Tibial artery (tissue), 4 donors: ENCODE results near the gene ADGRG6.

Experiments used
- DNase-seq, 2 donors: peaks; one replicate each; pipeline ENCODE4 v3.0.0-alpha.2; 2019
- H3K27ac ChIP-seq, 2 donors: fragments of 200-600 bp; sonication (generic) in 1 of 2; 1 replicate in 1 of 2; 2 replicates in 1 of 2; pipeline ENCODE4 v1.5.1; 2018 to 2019; ENCODE audit warnings: mild to moderate bottlenecking in 1 of 2
- H3K27me3 ChIP-seq, 2 donors: fragments of 200-600 bp; sonication (generic) in 1 of 2; one replicate each; pipeline versions ENCODE4 v1.5.1 to v1.6.0; 2016 to 2019
- H3K36me3 ChIP-seq, 3 donors: fragments of 200-600 bp; sonication (generic) in 2 of 3; one replicate each; pipeline ENCODE4 v1.5.1; 2016 to 2019; ENCODE audit warnings: mild to moderate bottlenecking in 2 of 3
- H3K4me1 ChIP-seq, 4 donors: fragments of 200-600 bp; sonication (generic) in 2 of 4; 1 replicate in 3 of 4; 2 replicates in 1 of 4; pipeline ENCODE4 v1.5.1; 2016 to 2019
- H3K4me3 ChIP-seq, 2 donors: fragments of 200-600 bp; sonication (generic) in 1 of 2; 1 replicate in 1 of 2; 2 replicates in 1 of 2; pipeline ENCODE4 v1.5.1; 2018 to 2019; ENCODE audit warnings: mild to moderate bottlenecking in 2 of 2
- H3K9me3 ChIP-seq, 3 donors: fragments of 200-600 bp; sonication (generic) in 1 of 3; one replicate each; pipeline ENCODE4 v1.5.1; 2016 to 2019
- CTCF ChIP-seq, 2 experiments: fragments of 200-600 bp in 1 of 2; fragments of 450-650 bp in 1 of 2; IDR thresholded peaks; one replicate each; pipeline ENCODE4 v1.5.1; 2017 to 2019; ENCODE audit warnings: antibody characterized with exemption in 2 of 2, mild to moderate bottlenecking in 1 of 2, moderate library complexity in 1 of 2
- intact Hi-C: fragments of 100-400 bp; cut with DNase I; formaldehyde crosslinking; loops from one replicate; pipeline ENCODE4 v1.15.0; 2023; ENCODE audit warnings: low total_unique reads

The ADGRG6 gene

GRCh38 chr6:142356884-142357225 lies 55.0 kb downstream of the ADGRG6 start:
- no peak for TF ChIP-seq CTCF (IDR thresholded peaks at IDR 0.05)
- no peaks in the 10 kb centered on the region for H3K36me3 ChIP-seq
- H3K4me1 ChIP-seq: no peaks in the 10 kb centered on the region
- H3K4me3 ChIP-seq: no peak overlapping the region
- H3K9me3 ChIP-seq: no peaks in the 10 kb centered on the region
- intact Hi-C loops: no loop called here
- no peaks in the 10 kb centered on the region for H3K27me3 ChIP-seq
- no peak overlapping the region for H3K27ac ChIP-seq
- DNase-seq: no peak

GRCh38 chr6:142357879-142358278 lies 56.1 kb downstream of the ADGRG6 start:
- no peaks in the 10 kb centered on the region for H3K36me3 ChIP-seq
- intact Hi-C loops: no loop called here
- TF ChIP-seq CTCF (IDR thresholded peaks at IDR 0.05): no peak
- no peak overlapping the region for H3K27ac ChIP-seq
- no peaks in the 10 kb centered on the region for H3K9me3 ChIP-seq
- no peak for DNase-seq
- H3K27me3 ChIP-seq: no peaks in the 10 kb centered on the region
- H3K4me1 ChIP-seq: no peaks in the 10 kb centered on the region
- no peak overlapping the region for H3K4me3 ChIP-seq

DNA sequence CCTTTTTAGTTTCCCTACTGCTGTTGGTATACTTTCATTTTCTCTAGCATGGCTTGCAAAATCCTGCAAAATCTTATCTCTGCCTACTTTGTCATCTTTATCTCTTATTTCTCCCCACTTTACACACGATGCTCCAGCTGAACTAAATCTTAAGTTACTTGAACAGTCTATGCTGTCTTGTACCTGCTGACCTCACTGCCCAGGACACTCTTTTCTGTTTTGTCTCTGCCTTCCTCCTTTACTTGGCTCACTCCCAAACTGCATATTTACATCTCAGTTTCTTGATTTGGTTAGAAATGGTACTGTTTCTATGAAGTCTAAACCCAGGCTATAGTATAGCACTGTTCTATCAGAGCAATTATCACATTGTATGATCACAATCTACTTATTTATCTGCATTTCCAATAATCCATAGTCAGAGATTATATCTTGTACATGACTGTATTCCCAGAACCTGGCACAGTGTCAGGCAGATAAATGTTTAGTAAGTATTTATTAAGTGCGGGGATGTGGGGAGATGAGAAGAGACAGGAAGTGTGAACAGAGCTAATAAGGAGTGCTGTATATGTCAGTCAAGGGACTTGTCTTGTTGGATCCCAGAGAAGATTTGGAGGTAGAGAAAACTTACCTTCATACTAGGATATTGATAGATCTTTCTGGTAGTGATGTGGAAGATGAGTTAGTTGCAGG lies 57.6 kb downstream of the ADGRG6 start:
- no peaks in the 10 kb centered on the region for H3K4me1 ChIP-seq
- intact Hi-C loops: no loop called here

GRCh38 chr6:142361345-142361744 lies 59.5 kb downstream of the ADGRG6 start:
- H3K4me3 ChIP-seq: no peak overlapping the region
- H3K9me3 ChIP-seq: no peaks in the 10 kb centered on the region
- no peaks in the 10 kb centered on the region for H3K36me3 ChIP-seq
- no peak for DNase-seq
- H3K27ac ChIP-seq: no peak overlapping the region
- TF ChIP-seq CTCF (IDR thresholded peaks at IDR 0.05): no peak
- intact Hi-C loops: no loop called here
- no peaks in the 10 kb centered on the region for H3K4me1 ChIP-seq
- no peaks in the 10 kb centered on the region for H3K27me3 ChIP-seq

More for the DNA sequence above, 57.6 kb downstream of the ADGRG6 start:
- no peaks in the 10 kb centered on the region for H3K36me3 ChIP-seq
- no peak overlapping the region for H3K27ac ChIP-seq
- no peaks in the 10 kb centered on the region for H3K27me3 ChIP-seq
- no peak for DNase-seq
- no peak overlapping the region for H3K4me3 ChIP-seq
- no peak for TF ChIP-seq CTCF (IDR thresholded peaks at IDR 0.05)
- H3K9me3 ChIP-seq: no peaks in the 10 kb centered on the region

GRCh38 chr6:142361779-142362750 lies 60.3 kb downstream of the ADGRG6 start:
- Histone ChIP-seq H3K4me1 (no peaks in the 10 kb centered on the region), H3K27ac (no peak overlapping the region), H3K9me3 (no peaks in the 10 kb centered on the region), H3K4me3 (no peak overlapping the region), H3K36me3 (no peaks in the 10 kb centered on the region), H3K27me3 (no peaks in the 10 kb centered on the region)
- no peak for TF ChIP-seq CTCF (IDR thresholded peaks at IDR 0.05)
- DNase-seq: no peak
- intact Hi-C loops: no loop called here
